ENCODE data around the gene SELPLG.

- TF ChIP-seq CTCF (IDR thresholded peaks at IDR 0.05), result no peak
- no peak for TF ChIP-seq POLR2A (IDR thresholded peaks at IDR 0.05)
These were observed 16.4 kb upstream of the SELPLG start for GRCh38 chr12:108650083-108650482.
